ENCODE results near the gene CNKSR3.
A peak's percentile ranks its signal among the peaks of the same experiment; 100 is the strongest.

CNKSR3 gene

GRCh38 chr6:154509421-154510143, 903 bp downstream of the CNKSR3 start:
- DNase-seq (ENCODE audit: insufficient read length) (peak; percentile 15), FAIRE-seq (no peak)
- TF ChIP-seq TAF1 (IDR thresholded peaks at IDR 0.05; ENCODE audit: borderline replicate concordance, low read depth, low read length) (no peak), POLR2AphosphoS5 (IDR thresholded peaks at IDR 0.05; ENCODE audit: low read depth, low read length) (no peak), POLR2A (IDR thresholded peaks at IDR 0.05; ENCODE audit: low read depth, low read length) (no peak)

GRCh38 chr6:154508573-154509375, 1.7 kb downstream of the CNKSR3 start:
- TF ChIP-seq TAF1 (IDR thresholded peaks at IDR 0.05; ENCODE audit: borderline replicate concordance, low read depth, low read length) = no peak
- no peak for TF ChIP-seq POLR2AphosphoS5 (IDR thresholded peaks at IDR 0.05; ENCODE audit: low read depth, low read length)
- TF ChIP-seq POLR2A (IDR thresholded peaks at IDR 0.05; ENCODE audit: low read depth, low read length) = no peak
- FAIRE-seq (no peak), DNase-seq (ENCODE audit: insufficient read length) (no peak)

- FAIRE-seq = no peak
- no peak for TF ChIP-seq POLR2A (IDR thresholded peaks at IDR 0.05; ENCODE audit: low read depth, low read length)
- no peak for TF ChIP-seq POLR2AphosphoS5 (IDR thresholded peaks at IDR 0.05; ENCODE audit: low read depth, low read length)
- no peak for TF ChIP-seq TAF1 (IDR thresholded peaks at IDR 0.05; ENCODE audit: borderline replicate concordance, low read depth, low read length)
- no peak for DNase-seq (ENCODE audit: insufficient read length)
Measured at GRCh38 chr6:154506991-154507898, 3.2 kb downstream of the CNKSR3 start.

- TF ChIP-seq POLR2AphosphoS5 (IDR thresholded peaks at IDR 0.05; ENCODE audit: low read depth, low read length) (no peak), TAF1 (IDR thresholded peaks at IDR 0.05; ENCODE audit: borderline replicate concordance, low read depth, low read length) (no peak), POLR2A (IDR thresholded peaks at IDR 0.05; ENCODE audit: low read depth, low read length) (no peak)
- FAIRE-seq (no peak), DNase-seq (ENCODE audit: insufficient read length) (no peak)
Measured at GRCh38 chr6:154506582-154506981, 3.9 kb downstream of the CNKSR3 start.

GRCh38 chr6:154506108-154506507, 4.4 kb downstream of the CNKSR3 start:
- no peak for DNase-seq (ENCODE audit: insufficient read length)
- TF ChIP-seq POLR2AphosphoS5 (IDR thresholded peaks at IDR 0.05; ENCODE audit: low read depth, low read length) (no peak), TAF1 (IDR thresholded peaks at IDR 0.05; ENCODE audit: borderline replicate concordance, low read depth, low read length) (no peak), POLR2A (IDR thresholded peaks at IDR 0.05; ENCODE audit: low read depth, low read length) (no peak)
- no peak for FAIRE-seq

GRCh38 chr6:154504865-154505449, 5.5 kb downstream of the CNKSR3 start:
- no peak for DNase-seq (ENCODE audit: insufficient read length)
- TF ChIP-seq POLR2AphosphoS5 (IDR thresholded peaks at IDR 0.05; ENCODE audit: low read depth, low read length) (no peak), POLR2A (IDR thresholded peaks at IDR 0.05; ENCODE audit: low read depth, low read length) (no peak), TAF1 (IDR thresholded peaks at IDR 0.05; ENCODE audit: borderline replicate concordance, low read depth, low read length) (no peak)
- no peak for FAIRE-seq

- TF ChIP-seq POLR2A (IDR thresholded peaks at IDR 0.05; ENCODE audit: low read depth, low read length) = no peak
- TF ChIP-seq TAF1 (IDR thresholded peaks at IDR 0.05; ENCODE audit: borderline replicate concordance, low read depth, low read length) = no peak
- no peak for TF ChIP-seq POLR2AphosphoS5 (IDR thresholded peaks at IDR 0.05; ENCODE audit: low read depth, low read length)
- DNase-seq (ENCODE audit: insufficient read length) (no peak), FAIRE-seq (no peak)
Measured at GRCh38 chr6:154504102-154504501, 6.4 kb downstream of the CNKSR3 start.

- TF ChIP-seq TAF1 (IDR thresholded peaks at IDR 0.05; ENCODE audit: borderline replicate concordance, low read depth, low read length) (no peak), POLR2A (IDR thresholded peaks at IDR 0.05; ENCODE audit: low read depth, low read length) (no peak)
- FAIRE-seq (no peak), DNase-seq (ENCODE audit: insufficient read length) (no peak)
Measured at GRCh38 chr6:154503658-154504057, 6.8 kb downstream of the CNKSR3 start.

- FAIRE-seq = no peak
- no peak for DNase-seq (ENCODE audit: insufficient read length)
- no peak for TF ChIP-seq TAF1 (IDR thresholded peaks at IDR 0.05; ENCODE audit: borderline replicate concordance, low read depth, low read length)
Measured at GRCh38 chr6:154502553-154502952, 7.9 kb downstream of the CNKSR3 start.

- FAIRE-seq (no peak), DNase-seq (ENCODE audit: insufficient read length) (no peak)
- TF ChIP-seq POLR2A (IDR thresholded peaks at IDR 0.05; ENCODE audit: low read depth, low read length) (no peak), POLR2AphosphoS5 (IDR thresholded peaks at IDR 0.05; ENCODE audit: low read depth, low read length) (no peak), TAF1 (IDR thresholded peaks at IDR 0.05; ENCODE audit: borderline replicate concordance, low read depth, low read length) (no peak)
Measured at GRCh38 chr6:154501578-154501868, 9.0 kb downstream of the CNKSR3 start.
